K562 (cell line): ENCODE results near the gene ABHD8. TPM values are rescaled to one million over a fixed set of nuclear protein-coding genes. Genes with fewer than 3 reads are reported as not detected.

Experiments
- ATAC-seq: fragments of 200-7000 bp; cut with Tn5 transposase; 3 replicates; pipeline ENCODE4 v1.9.1; 2020; ENCODE audit warnings: moderate library complexity
- BruUV-seq: library from RNA; stranded (reverse); fragments of 400-500 nt; replicated peaks from 2 replicates; lab custom pipeline; 2021; lab: Mats Ljungman, UMichigan
- CTCF ChIA-PET: fragments of 300-600 bp; formaldehyde crosslinking; extraction: SDS; loops from one replicate; lab custom pipeline; 2021; ENCODE audit warnings: low intra/inter-chr PET ratio; lab: Yijun Ruan, JAX
- POLR2A ChIA-PET: fragments of 300-600, 350-650 bp; sonication (Branson Sonifier 250); formaldehyde crosslinking; extraction: SDS; loops from one replicate; lab custom pipeline; 2021; ENCODE audit warnings: antibody characterized with exemption, inconsistent platforms; lab: Yijun Ruan, JAX
- DNase-seq, 4 experiments: peaks; one replicate each; pipeline versions ENCODE4 v3.0.0 to v3.0.0-alpha.2; 2011 to 2018; ENCODE audit warnings: low spot score in 3 of 4, mixed read lengths in 3 of 4; ENCODE audit errors: extremely low read depth in 1 of 4
- FAIRE-seq: peaks from 2 replicates; lab custom pipeline; 2011; peaks lifted over from hg19 to GRCh38; lab: Jason Lieb, UNC
- H2AFZ ChIP-seq: 2 replicates; pipeline ENCODE4 v1.6.0; 2011; ENCODE audit warnings: low read depth, low read length, control low read depth, inconsistent platforms
- H3K27ac ChIP-seq: fragments of 200-600 bp; 3 replicates; pipeline ENCODE4 v1.8.0; 2011; ENCODE audit warnings: low read depth, mild to moderate bottlenecking, control low read depth, inconsistent platforms, low read length, moderate library complexity, mixed read lengths; ENCODE audit errors: extremely low read depth
- H3K27me3 ChIP-seq, 2 experiments: fragments of 300-600 bp in 1 of 2; 2 replicates in 1 of 2; 3 replicates in 1 of 2; pipeline versions ENCODE4 v1.6.0 to v1.8.0; 2011; ENCODE audit warnings: inconsistent platforms in 2 of 2, low read length in 2 of 2, mild to moderate bottlenecking in 1 of 2, mixed read lengths in 1 of 2, moderate library complexity in 1 of 2; ENCODE audit not compliant: control insufficient read depth in 2 of 2, insufficient read depth in 2 of 2
- H3K36me3 ChIP-seq: fragments of 300-600 bp; 3 replicates; pipeline ENCODE4 v1.8.0; 2011; ENCODE audit warnings: mild to moderate bottlenecking, low read length, inconsistent platforms; ENCODE audit not compliant: control insufficient read depth, insufficient read depth
- H3K4me1 ChIP-seq, 2 experiments: fragments of 200-600 bp in 1 of 2; replicated peaks in 1 of 2; 2 replicates in 1 of 2; 3 replicates in 1 of 2; pipeline versions ENCODE4 v1.5.1 to v1.8.0; 2011; ENCODE audit warnings: inconsistent platforms in 2 of 2, low read length in 2 of 2, mild to moderate bottlenecking in 1 of 2, mixed read lengths in 1 of 2, moderate library complexity in 1 of 2; ENCODE audit not compliant: control insufficient read depth in 2 of 2, insufficient read depth in 2 of 2
- H3K4me2 ChIP-seq: 2 replicates; pipeline ENCODE4 v1.6.1; 2011; ENCODE audit warnings: low read length, control low read depth, inconsistent platforms, mixed read lengths; ENCODE audit not compliant: insufficient read depth
- H3K4me3 ChIP-seq: fragments of 200-600 bp; sonication (generic), shearing (Covaris generic); 2 replicates; pipeline ENCODE4 v1.5.1; 2016; ENCODE audit warnings: control low read depth, inconsistent platforms
- H3K79me2 ChIP-seq: fragments of 200-600 bp; 3 replicates; pipeline ENCODE4 v1.8.0; 2011; ENCODE audit warnings: low read length, inconsistent platforms; ENCODE audit not compliant: control insufficient read depth, insufficient read depth
- H3K9ac ChIP-seq, 2 experiments: 2 replicates each; pipeline versions ENCODE4 v1.6.0 to v1.6.1; 2011; ENCODE audit warnings: low read depth in 2 of 2, low read length in 2 of 2, control low read depth in 1 of 2, inconsistent platforms in 1 of 2, mild to moderate bottlenecking in 1 of 2, mixed read lengths in 1 of 2; ENCODE audit not compliant: insufficient read depth in 1 of 2
- H3K9me1 ChIP-seq: one replicate; pipeline ENCODE4 v1.6.0; 2011; ENCODE audit warnings: inconsistent platforms, mild to moderate bottlenecking, low read length, moderate library complexity; ENCODE audit not compliant: control insufficient read depth, insufficient read depth
- H3K9me3 ChIP-seq: replicated peaks from 2 replicates; pipeline ENCODE4 v1.5.1; 2011; ENCODE audit warnings: low read depth, low read length, inconsistent platforms; ENCODE audit not compliant: control insufficient read depth, insufficient read depth
- H4K20me1 ChIP-seq: replicated peaks from 2 replicates; pipeline ENCODE4 v1.6.1; 2011; ENCODE audit warnings: low read length, inconsistent platforms, mixed read lengths; ENCODE audit not compliant: control insufficient read depth, insufficient read depth
- CEBPG ChIP-seq, 3 experiments: fragments of 200-800 bp in 1 of 3; sonication (Bioruptor generic) in 1 of 3; sonication (generic) in 1 of 3; formaldehyde crosslinking in 1 of 3; IDR thresholded peaks in 2 of 3; conservative IDR thresholded peaks in 1 of 3; 2 replicates each; pipeline versions ENCODE4 v1.6.1 to v1.8.0; 2016 to 2022; ENCODE audit warnings: missing compliant biosample characterization in 2 of 3, missing genetic modification characterization in 2 of 3, mild to moderate bottlenecking in 1 of 3, missing genetic modification reagents in 1 of 3
- CXXC5 ChIP-seq: fragments of 250-450 bp; sonication (Bioruptor Pico); IDR thresholded peaks from 2 replicates; pipeline ENCODE4 v1.8.0; 2022; ENCODE audit warnings: inconsistent platforms, mild to moderate bottlenecking, moderate library complexity
- ESRRA ChIP-seq: fragments of 450-650 bp; IDR thresholded peaks from 2 replicates; pipeline ENCODE4 v1.6.1; 2014; ENCODE audit warnings: low read depth, mild to moderate bottlenecking, moderate library complexity, borderline replicate concordance
- HDAC1 ChIP-seq, 2 experiments: fragments of 450-650 bp; IDR thresholded peaks; 2 replicates each; pipeline ENCODE4 v1.6.1; 2016 to 2017; ENCODE audit warnings: inconsistent platforms in 1 of 2, mild to moderate bottlenecking in 1 of 2, moderate library complexity in 1 of 2
- ILK ChIP-seq: fragments of 450-650 bp; IDR thresholded peaks from 2 replicates; pipeline ENCODE4 v1.6.1; 2016; ENCODE audit warnings: missing genetic modification characterization, low read depth, mild to moderate bottlenecking, missing compliant biosample characterization, moderate library complexity, borderline replicate concordance
- KDM1A ChIP-seq, 2 experiments: fragments of 450-650 bp; IDR thresholded peaks; 2 replicates each; pipeline ENCODE4 v1.6.1; 2016; ENCODE audit warnings: mild to moderate bottlenecking in 2 of 2
- MTA1 ChIP-seq: fragments of 450-650 bp; IDR thresholded peaks from 2 replicates; pipeline ENCODE4 v1.6.1; 2017; ENCODE audit warnings: borderline replicate concordance
- STAT6 ChIP-seq: sonication (generic); formaldehyde crosslinking; IDR thresholded peaks from 2 replicates; pipeline ENCODE4 v1.8.1; 2023; ENCODE audit warnings: mild to moderate bottlenecking, missing genetic modification reagents
- TRIM24 ChIP-seq, 2 experiments: fragments of 450-650 bp; IDR thresholded peaks; 2 replicates each; pipeline ENCODE4 v1.6.1; 2016
- ZBTB33 ChIP-seq: sonication (generic); formaldehyde crosslinking; IDR thresholded peaks from 2 replicates; pipeline ENCODE4 v1.8.1; 2023; ENCODE audit warnings: mild to moderate bottlenecking, missing genetic modification reagents
- ZC3H11A ChIP-seq: IDR thresholded peaks from 2 replicates; pipeline ENCODE4 v1.6.1; 2012; ENCODE audit warnings: low read depth, low read length, improper control_type of control experiment
- ZFP1 ChIP-seq: fragments of 450-650 bp; formaldehyde crosslinking; IDR thresholded peaks from 2 replicates; pipeline ENCODE4 v1.4.0; 2020; ENCODE audit warnings: mild to moderate bottlenecking, mixed read lengths
- ZHX1 ChIP-seq: fragments of 150-350 bp; conservative IDR thresholded peaks from 2 replicates; pipeline ENCODE4 v1.6.1; 2014; ENCODE audit warnings: low read length
- ZNF121 ChIP-seq: sonication (generic); formaldehyde crosslinking; conservative IDR thresholded peaks from 2 replicates; pipeline ENCODE4 v1.8.0; 2022; ENCODE audit warnings: missing genetic modification reagents
- WGBS: fragments of 100-300 bp; shearing (Covaris generic); methylation state at CpG from one replicate; pipeline ENCODE4 v1.1.6; 2016; ENCODE audit warnings: low coverage, mixed read lengths; ENCODE audit not compliant: insufficient coverage; ENCODE audit errors: missing lambda C conversion rate; 5-methylcytosine and 5-hydroxymethylcytosine counted together
- in situ Hi-C: fragments of 300-500 bp; cut with MboI; formaldehyde crosslinking; loops from 4 replicates; pipeline ENCODE4 v1.15.0; 2018; ENCODE audit warnings: inconsistent platforms, mixed read lengths
- intact Hi-C: fragments of 100-400 bp; cut with micrococcal nuclease; formaldehyde crosslinking; loops from 2 replicates; pipeline ENCODE4 v1.14.2; 2022
- polyA plus RNA-seq, 8 experiments: library from polyadenylated mRNA; depleted of rRNA in 4 of 8; stranded (reverse) in 5 of 8; unstranded in 3 of 8; fragments of >200 nt; fragmentation: Nextera tagmentation in 2 of 8; fragmentation: Illumina TruSeq in 1 of 8; extraction: Ambion mirVana in 2 of 8; extraction: Trizol in 1 of 8; gene quantifications; 2 replicates each; pipeline versions ENCODE4 v1.2.1 to v1.2.3, GENCODE V29; 2011 to 2014; ENCODE audit warnings: inconsistent platforms in 1 of 8, missing spikeins in 1 of 8
- total RNA-seq, 7 experiments: library from RNA; depleted of rRNA in 6 of 7; stranded (reverse); fragments of >200 nt in 6 of 7; fragmentation: Illumina TruSeq in 2 of 7; extraction: Trizol in 2 of 7; gene quantifications; 2 replicates each; pipeline versions ENCODE4 v1.2.1 to v1.2.3, GENCODE V29; 2011 to 2021; ENCODE audit warnings: low replicate concordance in 1 of 7

ABHD8 gene
- total and polyA plus RNA-seq, 9 of the 15 experiments (the other 6 are each of a cell fraction or from before 2014, with no cell fraction given): 0.04 to 6.6 (median 2.0) TPM; not detected in 1

- peak in 3 of 4 experiments; percentile 27 to 44 (median 39) for DNase-seq
- H3K27me3 ChIP-seq: peaks cover 13 to 49% of the 10 kb centered on the region in 2 experiments; a peak in 4 of 5 replicates
- intact Hi-C loops: no loop called here
- no peaks in the 10 kb centered on the region for H3K9me3 ChIP-seq
- in situ Hi-C loops: no loop called here
- 0 out of 2 replicates have a peak, but pooled peaks cover 3% of the 10 kb centered on the region for H4K20me1 ChIP-seq
- no peak overlapping the region for H3K27ac ChIP-seq
- peaks cover 0 to 11% of the 10 kb centered on the region in 2 experiments; a peak in 1 of 5 replicates for H3K4me1 ChIP-seq
- H3K4me3 ChIP-seq: no peak overlapping the region
- no TSS peak for BruUV-seq
- no peak overlapping the region for H3K9ac ChIP-seq
- ATAC-seq: peak; percentile 45
- ChIA-PET POLR2A (no interaction called here), CTCF (no interaction called here)
- H3K36me3 ChIP-seq: no peaks in the 10 kb centered on the region
- no peak overlapping the region for H2AFZ ChIP-seq
- H3K4me2 ChIP-seq: no peak overlapping the region
- 37% methylated on average over 32 of the region's 45 CpGs for WGBS
- no peaks in the 10 kb centered on the region for H3K79me2 ChIP-seq
- FAIRE-seq: peak; percentile 15
- no peaks in the 10 kb centered on the region for H3K9me1 ChIP-seq
- no peak for TF ChIP-seq ZNF121 (CRISPR knock-in tag)
- 0 out of 2 replicates have a peak, but pooled peaks have one; percentile 47 for TF ChIP-seq STAT6 (CRISPR knock-in tag)
- TF ChIP-seq CEBPG (CRISPR knock-in tag; IDR thresholded peaks at IDR 0.05): peak; percentile 77
- no peak for TF ChIP-seq CEBPG (tag; conservative IDR thresholded peaks at IDR 0.05 in 1 of 2, IDR thresholded peaks at IDR 0.05 in 1 of 2)
- peak; percentile 79; the same call in 1 of the 2 replicates for TF ChIP-seq MTA1
- peak in 1 of 2 experiments; percentile 54; a peak in 2 of 4 replicates for TF ChIP-seq TRIM24 (IDR thresholded peaks at IDR 0.05)
- TF ChIP-seq ZHX1: peak; percentile 96; the same call in 1 of the 2 replicates
- peak; percentile 91; the same call in 1 of the 2 replicates for TF ChIP-seq ZC3H11A
- no peak for TF ChIP-seq ILK (tag)
- 0 out of 2 replicates have a peak, but pooled peaks have one; percentile 36 for TF ChIP-seq CXXC5 (CRISPR knock-in tag)
- TF ChIP-seq KDM1A (IDR thresholded peaks at IDR 0.05): peak; percentile 54 to 77; a peak in 3 of 4 replicates
- no peak for TF ChIP-seq ZFP1 (CRISPR knock-in tag)
- 0 out of 4 replicates have a peak, but pooled peaks of 1 of the 2 experiments have one; percentile 28 for TF ChIP-seq HDAC1 (IDR thresholded peaks at IDR 0.05)
- TF ChIP-seq ZBTB33 (CRISPR knock-in tag): peak; percentile 88
- TF ChIP-seq ESRRA: peak; percentile 88
Measured at GRCh38 chr19:17351815-17352435, 48.7 kb upstream of the ABHD8 start.
